Neutrophil (primary cell): Measurements from ENCODE around the gene CD1C.

ENCODE experiments used
- H3K27ac ChIP-seq: fragments of 200-600 bp; sonication (generic); 2 replicates; pipeline ENCODE4 v1.5.1; 2016; ENCODE audit warnings: mild to moderate bottlenecking, moderate library complexity
- H3K27me3 ChIP-seq: fragments of 200-600 bp; sonication (generic); 2 replicates; pipeline ENCODE4 v1.6.0; 2016; ENCODE audit warnings: mild to moderate bottlenecking
- H3K36me3 ChIP-seq: fragments of 200-600 bp; sonication (generic); 2 replicates; pipeline ENCODE4 v1.5.1; 2017
- H3K4me1 ChIP-seq, 2 experiments: fragments of 200-600 bp in 1 of 2; sonication (generic) in 1 of 2; 1 replicate in 1 of 2; 2 replicates in 1 of 2; pipeline versions ENCODE4 v1.5.1 to v1.6.1; 2013 to 2016; ENCODE audit warnings: low read depth in 1 of 2, low read length in 1 of 2, mild to moderate bottlenecking in 1 of 2, moderate library complexity in 1 of 2; ENCODE audit not compliant: control insufficient read depth in 1 of 2, insufficient read depth in 1 of 2
- H3K4me3 ChIP-seq, 2 experiments: fragments of 200-600 bp in 1 of 2; sonication (generic) in 1 of 2; 1 replicate in 1 of 2; 2 replicates in 1 of 2; pipeline ENCODE4 v1.5.1; 2013 to 2016; ENCODE audit warnings: low read depth in 1 of 2, low read length in 1 of 2, mild to moderate bottlenecking in 1 of 2, moderate library complexity in 1 of 2
- H3K9me3 ChIP-seq: fragments of 200-600 bp; sonication (generic); 2 replicates; pipeline ENCODE4 v1.5.1; 2016
- TF ChIP-seq, protein P1 (sequence below): fragments of 200-600 bp; sonication (generic); IDR thresholded peaks from 2 replicates; pipeline ENCODE4 v1.5.1; 2016; ENCODE audit warnings: antibody characterized with exemption

CD1C gene

DNA sequence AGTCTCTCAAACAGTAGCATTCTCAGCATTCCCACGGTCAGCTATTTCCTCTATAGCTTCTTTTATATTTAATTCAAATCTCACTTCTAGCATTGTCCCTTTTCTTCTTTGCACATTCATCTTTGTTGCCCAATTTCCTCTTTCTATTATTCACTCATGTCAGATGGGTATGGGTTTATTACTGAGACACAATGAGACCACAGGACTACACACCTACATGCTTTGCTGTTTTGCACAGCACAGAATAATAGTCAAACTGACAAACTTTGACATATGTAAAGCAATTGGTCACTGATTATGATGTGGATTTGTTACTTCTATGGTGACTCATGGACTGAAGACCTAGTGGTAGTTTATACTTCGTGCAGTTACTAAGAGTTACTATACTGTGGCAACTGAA lies 5.8 kb upstream of the CD1C start:
- no peaks in the 10 kb centered on the region for H3K36me3 ChIP-seq
- TF ChIP-seq, protein P1, sequence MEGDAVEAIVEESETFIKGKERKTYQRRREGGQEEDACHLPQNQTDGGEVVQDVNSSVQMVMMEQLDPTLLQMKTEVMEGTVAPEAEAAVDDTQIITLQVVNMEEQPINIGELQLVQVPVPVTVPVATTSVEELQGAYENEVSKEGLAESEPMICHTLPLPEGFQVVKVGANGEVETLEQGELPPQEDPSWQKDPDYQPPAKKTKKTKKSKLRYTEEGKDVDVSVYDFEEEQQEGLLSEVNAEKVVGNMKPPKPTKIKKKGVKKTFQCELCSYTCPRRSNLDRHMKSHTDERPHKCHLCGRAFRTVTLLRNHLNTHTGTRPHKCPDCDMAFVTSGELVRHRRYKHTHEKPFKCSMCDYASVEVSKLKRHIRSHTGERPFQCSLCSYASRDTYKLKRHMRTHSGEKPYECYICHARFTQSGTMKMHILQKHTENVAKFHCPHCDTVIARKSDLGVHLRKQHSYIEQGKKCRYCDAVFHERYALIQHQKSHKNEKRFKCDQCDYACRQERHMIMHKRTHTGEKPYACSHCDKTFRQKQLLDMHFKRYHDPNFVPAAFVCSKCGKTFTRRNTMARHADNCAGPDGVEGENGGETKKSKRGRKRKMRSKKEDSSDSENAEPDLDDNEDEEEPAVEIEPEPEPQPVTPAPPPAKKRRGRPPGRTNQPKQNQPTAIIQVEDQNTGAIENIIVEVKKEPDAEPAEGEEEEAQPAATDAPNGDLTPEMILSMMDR = no peak
- peaks cover 22 to 34% of the 10 kb centered on the region in 2 experiments for H3K4me1 ChIP-seq

DNA sequence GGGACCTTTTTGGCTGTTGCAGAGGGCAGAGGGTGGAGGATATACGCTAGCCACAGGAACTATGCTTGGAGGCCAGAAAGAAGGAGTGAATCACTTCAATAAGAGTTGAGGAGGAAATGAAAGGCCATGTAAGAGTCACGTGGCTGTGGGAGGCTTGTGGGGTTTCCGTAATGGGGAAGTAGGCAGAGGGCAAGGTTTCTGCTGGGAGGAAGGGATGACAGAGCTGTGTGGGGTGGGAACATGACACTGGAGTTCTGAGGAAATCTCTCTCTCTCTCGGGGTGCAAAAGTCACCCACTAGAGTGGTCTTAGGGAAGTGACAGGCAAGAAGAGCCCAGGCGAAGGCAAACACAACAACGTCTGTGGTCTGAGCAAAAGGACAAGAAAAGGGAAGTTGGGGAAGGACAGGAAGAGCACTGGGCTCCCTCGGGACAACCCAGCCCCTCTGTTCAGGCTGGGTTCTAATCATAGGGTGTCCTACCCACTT lies 3.9 kb upstream of the CD1C start:
- Histone ChIP-seq H3K4me3 (peak overlapping the region; percentile 50 to 59), H3K27ac (peak overlapping the region; percentile 74), H3K27me3 (peaks cover 19% of the 10 kb centered on the region), H3K36me3 (no peaks in the 10 kb centered on the region), H3K9me3 (no peaks in the 10 kb centered on the region), H3K4me1 (peaks cover 22 to 34% of the 10 kb centered on the region in 2 experiments)
- TF ChIP-seq, protein P1 = no peak

More for the DNA sequence above, 5.8 kb upstream of the CD1C start:
- Histone ChIP-seq H3K9me3 (no peaks in the 10 kb centered on the region), H3K27ac (peak overlapping the region; percentile 57), H3K4me3 (no peak overlapping the region), H3K27me3 (peaks cover 2% of the 10 kb centered on the region)

DNA sequence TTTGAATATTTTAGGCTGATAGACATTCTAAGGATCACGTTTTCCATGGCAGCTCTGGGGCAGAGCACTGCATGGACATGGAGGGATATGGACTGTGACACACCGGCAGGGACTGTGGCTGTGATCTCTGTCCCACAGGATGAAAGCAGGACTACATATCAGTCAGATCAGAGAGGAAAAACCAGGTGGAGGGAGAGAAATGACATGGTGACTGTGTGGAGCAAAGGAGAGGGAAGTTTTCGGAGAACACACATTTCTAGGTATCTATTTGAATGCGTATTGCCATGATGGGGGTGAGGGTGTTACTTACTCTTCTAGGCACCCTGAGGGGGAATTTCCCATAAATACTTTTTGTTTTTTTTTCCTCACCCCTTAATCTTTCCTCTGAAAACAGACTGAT lies 3.2 kb upstream of the CD1C start:
- H3K27ac ChIP-seq = peak overlapping the region; percentile 74
- H3K27me3 ChIP-seq = peaks cover 21% of the 10 kb centered on the region
- H3K4me1 ChIP-seq = peaks cover 22 to 34% of the 10 kb centered on the region in 2 experiments
- TF ChIP-seq, protein P1 = no peak
- no peaks in the 10 kb centered on the region for H3K36me3 ChIP-seq
- no peaks in the 10 kb centered on the region for H3K9me3 ChIP-seq
- peak overlapping the region; percentile 50 to 59 for H3K4me3 ChIP-seq

DNA sequence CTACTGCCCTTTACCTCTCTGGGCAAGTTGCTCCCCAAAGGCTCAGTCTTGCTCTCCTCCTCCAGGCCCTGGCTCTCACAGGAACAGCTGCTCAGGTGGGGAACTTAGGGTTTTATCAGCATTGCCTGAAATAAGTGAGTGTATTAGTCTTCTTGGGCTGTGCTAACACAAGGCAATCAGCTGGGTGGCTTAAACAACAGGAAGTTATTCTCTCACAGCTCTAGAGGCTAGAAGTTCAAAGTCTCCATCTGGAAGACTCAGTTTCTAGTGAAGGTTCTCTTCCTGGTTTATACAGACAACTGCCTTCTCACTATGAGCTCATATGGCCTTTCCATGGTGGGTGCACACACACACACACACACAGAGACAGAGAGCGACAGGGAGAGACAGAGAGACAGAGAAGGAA lies 2.8 kb upstream of the CD1C start:
- H3K9me3 ChIP-seq = no peaks in the 10 kb centered on the region
- no peak overlapping the region for H3K4me3 ChIP-seq
- H3K27ac ChIP-seq = peak overlapping the region; percentile 74

DNA sequence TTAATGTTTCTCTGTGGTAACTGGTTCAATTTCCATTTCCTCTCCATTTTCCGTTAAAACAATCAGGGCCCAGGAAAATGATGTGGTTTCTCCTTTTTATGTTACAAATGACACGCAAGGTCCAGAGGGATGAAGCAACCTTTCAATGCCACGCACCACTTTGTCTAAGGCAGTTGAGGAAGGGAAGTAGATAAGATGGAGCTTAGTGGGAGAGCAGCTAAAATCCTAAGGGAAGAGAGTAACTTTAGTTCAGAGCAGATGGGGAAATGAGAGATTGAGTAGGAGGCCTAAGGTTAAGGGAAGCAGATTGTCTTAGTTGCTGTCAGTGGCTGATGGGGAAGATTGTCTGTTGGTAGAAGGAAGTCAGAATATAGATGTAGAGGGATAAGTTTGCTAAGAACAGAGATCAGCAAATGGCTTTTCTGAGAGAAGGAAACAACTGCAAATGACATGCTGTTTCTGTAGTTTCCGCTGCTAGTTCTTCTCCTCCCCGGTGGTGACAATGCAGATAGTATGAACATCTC lies 660 bp downstream of the CD1C start:
- Histone ChIP-seq H3K36me3 (no peaks in the 10 kb centered on the region), H3K27me3 (peaks cover 26% of the 10 kb centered on the region), H3K9me3 (no peaks in the 10 kb centered on the region), H3K4me3 (no peak overlapping the region), H3K4me1 (peaks cover 12 to 13% of the 10 kb centered on the region in 2 experiments), H3K27ac (no peak overlapping the region)
- TF ChIP-seq, protein P1 = no peak

More for the DNA sequence above, 2.8 kb upstream of the CD1C start:
- H3K4me1 ChIP-seq = peaks cover 22 to 34% of the 10 kb centered on the region in 2 experiments
- H3K36me3 ChIP-seq = no peaks in the 10 kb centered on the region
- TF ChIP-seq, protein P1 = no peak
- H3K27me3 ChIP-seq = peaks cover 21% of the 10 kb centered on the region
